Suprapubic skin (tissue), 4 donors: ENCODE measurements around the gene AGO1.

Source experiments
- CTCF ChIP-seq, 2 donors: fragments of 200-600 bp in 1 of 2; fragments of 450-650 bp in 1 of 2; sonication (generic) in 1 of 2; IDR thresholded peaks; one replicate each; pipeline ENCODE4 v1.5.1; 2016 to 2019; ENCODE audit warnings: antibody characterized with exemption in 2 of 2, mild to moderate bottlenecking in 1 of 2, moderate library complexity in 1 of 2
- EP300 ChIP-seq: sonication (generic); formaldehyde crosslinking; IDR thresholded peaks from one replicate; pipeline ENCODE4 v1.6.1; 2017; ENCODE audit warnings: antibody characterized with exemption
- POLR2A ChIP-seq, 2 donors: fragments of 450-650 bp; IDR thresholded peaks; one replicate each; pipeline ENCODE4 v1.6.1; 2017; ENCODE audit warnings: antibody characterized with exemption in 2 of 2, mild to moderate bottlenecking in 2 of 2, moderate library complexity in 2 of 2
- POLR2AphosphoS5 ChIP-seq, 3 donors: sonication (generic); formaldehyde crosslinking; IDR thresholded peaks; one replicate each; pipeline ENCODE4 v1.6.1; 2017; ENCODE audit warnings: antibody characterized with exemption in 3 of 3

GRCh38 chr1:35866991-35867390, 16.0 kb upstream of the AGO1 start:
- TF ChIP-seq CTCF (IDR thresholded peaks at IDR 0.05) (no peak), POLR2A (IDR thresholded peaks at IDR 0.05) (no peak), EP300 (no peak), POLR2AphosphoS5 (IDR thresholded peaks at IDR 0.05) (no peak)
